Measurements from ENCODE around the gene EARS2. TPM values are rescaled to one million over a fixed set of nuclear protein-coding genes. Genes with fewer than 3 reads are reported as not detected.

The EARS2 gene
- total RNA-seq (10 to 100 TPM; 10.7 to 21.8 (median 19.3) TPM), polyA plus RNA-seq (10 to 100 TPM in 1 of 3 donors, 1 to 10 TPM in 2; 9.8 to 10.0 (median 9.9) TPM)
- long read RNA-seq, donor 1, transcript EARS2-201 (9 exons, 3,961 nt): major isoform, 5 of 7 reads
- long read RNA-seq, donor 1, partial matches to known transcripts: 0 of 7 reads
- long read RNA-seq, donor 1, other reads (novel, unspliced or antisense): 0 of 7 reads
- long read RNA-seq, donor 2, partial matches to known transcripts: 0 of 3 reads
- long read RNA-seq, donor 2, other reads (novel, unspliced or antisense): 0 of 3 reads

DNA sequence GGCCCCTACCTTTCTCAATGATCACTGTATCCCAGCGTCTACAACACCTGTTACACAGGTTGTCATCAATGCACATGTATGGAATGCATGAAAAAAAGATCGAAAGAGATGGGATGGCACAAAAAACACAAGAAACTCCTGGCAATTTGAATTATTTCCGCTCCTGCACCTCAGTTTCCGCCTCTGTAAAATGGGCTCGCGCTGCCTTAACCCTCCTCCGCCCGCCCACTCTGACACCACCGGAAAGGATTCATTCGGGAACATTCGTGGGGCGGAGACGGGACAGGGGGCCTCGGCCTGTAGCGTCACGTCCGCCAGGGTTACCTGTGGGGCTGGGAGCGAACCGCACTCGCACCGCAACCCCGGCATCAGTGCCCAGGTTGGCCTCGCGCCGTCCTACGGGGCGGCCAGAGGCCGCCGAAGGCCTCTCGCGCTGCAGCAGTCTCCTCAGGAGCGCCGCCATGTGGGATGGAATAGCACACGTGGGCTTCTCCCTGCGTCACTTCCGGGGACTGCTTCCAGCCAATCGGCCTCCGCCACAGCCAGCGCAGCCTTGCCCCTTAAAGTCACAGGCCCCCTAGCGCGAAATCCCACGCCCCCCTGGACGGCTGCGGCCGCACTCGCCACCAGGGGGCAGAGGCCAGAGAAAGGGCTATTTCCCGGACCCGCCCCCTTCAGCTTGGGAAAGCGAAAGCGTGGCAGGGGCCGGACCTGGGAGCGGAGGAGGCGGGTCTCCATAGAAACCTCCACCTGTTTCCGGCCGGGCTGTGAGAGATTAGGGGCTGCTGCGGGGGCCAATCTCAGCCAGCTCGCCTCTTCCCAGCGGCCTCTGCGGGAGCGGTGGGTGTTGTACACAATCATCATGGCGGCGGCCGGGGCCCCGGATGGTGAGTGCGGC, at the start of gene EARS2, which contains the start of gene UBFD1:
EARS2 (minus strand) TSS at position 470 of the 898 bp plus-strand sequence; CDS start at position 463, 7 bp downstream.
UBFD1 (plus strand) TSS at position 847 of the 898 bp plus-strand sequence; CDS start at position 863, 16 bp downstream.
- DNase-seq: peak; percentile 99
- Histone ChIP-seq H3K4me1 (peaks cover 20 to 59% (median 41%) of the 10 kb centered on the region in 6 donors), H3K9me3 (no peaks in the 10 kb centered on the region), H3K36me3 (peaks cover 0 to 48% (median 35%) of the 10 kb centered on the region in 6 donors), H3K27me3 (replicated peaks in 1 of 7) (no peaks in the 10 kb centered on the region), H3K4me3 (peak within 1 kb of the TSS; percentile 85 to 100 (median 94)), H3K27ac (peak within 1 kb of the TSS; percentile 80 to 93 (median 90))
- intact Hi-C loops (cut with DNase I; ENCODE audit: low total_unique reads): loop anchor here (5.0 to 10.0 kb wide), 2 partner anchors 35 to 52 kb away; no protein-coding TSS in a partner anchor
- WGBS, 5 donors: 1 to 3% (median 2%) methylated on average over 20 to 65 of the region's 65 CpGs
- TF ChIP-seq POLR2A (IDR thresholded peaks at IDR 0.05) (no peak), POLR2AphosphoS5 (IDR thresholded peaks at IDR 0.05) (peak; percentile 84 to 93 (median 90))
- TF ChIP-seq, protein P1, sequence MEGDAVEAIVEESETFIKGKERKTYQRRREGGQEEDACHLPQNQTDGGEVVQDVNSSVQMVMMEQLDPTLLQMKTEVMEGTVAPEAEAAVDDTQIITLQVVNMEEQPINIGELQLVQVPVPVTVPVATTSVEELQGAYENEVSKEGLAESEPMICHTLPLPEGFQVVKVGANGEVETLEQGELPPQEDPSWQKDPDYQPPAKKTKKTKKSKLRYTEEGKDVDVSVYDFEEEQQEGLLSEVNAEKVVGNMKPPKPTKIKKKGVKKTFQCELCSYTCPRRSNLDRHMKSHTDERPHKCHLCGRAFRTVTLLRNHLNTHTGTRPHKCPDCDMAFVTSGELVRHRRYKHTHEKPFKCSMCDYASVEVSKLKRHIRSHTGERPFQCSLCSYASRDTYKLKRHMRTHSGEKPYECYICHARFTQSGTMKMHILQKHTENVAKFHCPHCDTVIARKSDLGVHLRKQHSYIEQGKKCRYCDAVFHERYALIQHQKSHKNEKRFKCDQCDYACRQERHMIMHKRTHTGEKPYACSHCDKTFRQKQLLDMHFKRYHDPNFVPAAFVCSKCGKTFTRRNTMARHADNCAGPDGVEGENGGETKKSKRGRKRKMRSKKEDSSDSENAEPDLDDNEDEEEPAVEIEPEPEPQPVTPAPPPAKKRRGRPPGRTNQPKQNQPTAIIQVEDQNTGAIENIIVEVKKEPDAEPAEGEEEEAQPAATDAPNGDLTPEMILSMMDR (IDR thresholded peaks at IDR 0.05 in 8 of 11, conservative IDR thresholded peaks at IDR 0.05 in 3 of 11): peak; percentile 97 to 100 (median 99)

DNA sequence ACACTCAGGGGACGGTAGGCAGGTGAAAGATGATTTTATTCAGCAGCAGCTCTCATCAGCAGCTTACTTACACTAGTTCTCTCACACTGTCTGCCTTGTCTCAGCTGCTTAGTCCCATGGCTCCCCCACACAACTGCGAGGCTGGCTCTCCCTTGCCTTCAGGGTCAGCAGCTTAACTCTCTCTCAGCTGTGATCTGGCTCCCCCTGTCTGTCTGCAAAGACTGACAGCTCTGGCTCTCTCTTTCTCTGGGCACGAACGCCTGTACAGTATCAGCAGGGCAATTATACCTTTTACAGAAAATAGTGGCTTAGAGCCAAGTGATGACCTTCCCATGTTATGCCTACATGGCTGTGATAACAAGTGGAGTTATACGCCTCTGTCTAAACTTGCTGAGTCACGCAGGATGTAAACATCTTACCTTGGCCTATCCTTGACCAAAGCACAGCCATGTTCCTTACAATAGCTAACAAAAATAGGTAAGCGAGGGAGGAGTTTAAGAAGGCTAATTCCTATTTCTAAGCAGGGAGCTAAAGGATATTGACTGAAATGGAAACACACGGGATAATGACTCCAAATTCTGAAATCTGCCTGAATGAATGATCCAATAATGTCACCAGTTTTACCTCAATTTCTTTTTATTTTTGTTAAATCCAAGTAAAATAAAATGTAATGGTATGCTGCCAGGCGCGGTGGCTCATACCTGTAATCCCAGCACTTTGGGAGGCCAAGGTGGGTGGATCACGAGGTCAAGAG, 40.0 kb upstream of the EARS2 start:
- intact Hi-C loops (cut with DNase I; ENCODE audit: low total_unique reads): loop anchor here (10.0 kb wide), 1 partner anchor 92 kb away; no protein-coding TSS in a partner anchor
- H3K4me1 ChIP-seq: peaks cover 15 to 51% (median 37%) of the 10 kb centered on the region in 6 donors
- TF ChIP-seq, protein P1 (IDR thresholded peaks at IDR 0.05 in 8 of 11, conservative IDR thresholded peaks at IDR 0.05 in 3 of 11): peak in 7 of 11 experiments; percentile 19 to 52 (median 27)
- TF ChIP-seq POLR2AphosphoS5 (IDR thresholded peaks at IDR 0.05) (peak in 2 of 3 donors; percentile 17 to 25), POLR2A (IDR thresholded peaks at IDR 0.05) (no peak)
- peak overlapping the region in 6 of 8 donors; percentile 59 to 88 (median 85) for H3K27ac ChIP-seq
- DNase-seq: peak; percentile 78
- no peaks in the 10 kb centered on the region for H3K9me3 ChIP-seq
- 64 to 80% (median 69%) methylated on average over 11 of the region's 11 CpGs for WGBS, 5 donors
- peak overlapping the region in 3 of 8 donors; percentile 90 to 99 (median 98) for H3K4me3 ChIP-seq
- H3K36me3 ChIP-seq: peaks cover 0 to 46% (median 22%) of the 10 kb centered on the region in 6 donors
- H3K27me3 ChIP-seq (replicated peaks in 1 of 7): no peaks in the 10 kb centered on the region

DNA sequence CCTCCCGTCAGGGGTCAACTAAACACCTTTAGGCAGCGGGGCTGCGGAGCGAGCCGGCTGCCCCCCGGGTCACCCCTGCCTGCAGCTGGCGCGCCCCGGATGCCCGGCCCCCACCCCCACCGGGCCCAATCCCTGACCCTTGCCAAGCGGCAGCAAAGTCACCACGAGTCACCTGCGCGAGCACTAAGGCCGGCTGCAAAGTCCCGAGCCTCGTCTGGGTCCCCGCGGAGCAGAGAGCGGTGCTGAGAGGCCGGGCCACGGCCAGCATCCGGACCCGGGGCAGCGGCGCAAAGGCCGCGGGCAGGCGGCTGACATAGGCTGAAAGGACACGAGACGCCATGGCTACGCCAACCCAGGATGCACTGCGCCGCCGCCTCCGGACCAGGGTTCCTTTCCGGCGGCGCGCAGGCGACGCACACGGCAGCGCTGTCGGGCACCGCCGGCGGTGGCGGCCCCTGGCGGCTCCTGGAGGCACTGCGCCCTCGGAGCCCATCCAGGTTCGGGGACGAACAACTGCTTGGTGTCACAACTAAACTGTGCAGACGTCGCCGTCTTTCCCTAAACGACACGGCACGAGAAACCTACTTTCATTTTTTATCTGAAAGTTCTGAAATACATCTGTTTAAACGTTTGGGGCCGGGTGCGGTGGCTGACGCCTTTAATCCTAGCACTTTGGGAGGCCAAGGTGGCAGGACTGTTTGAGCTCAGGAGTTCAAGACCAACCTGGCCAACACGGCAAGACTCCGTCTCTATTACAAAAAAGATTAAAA, 39.0 kb upstream of the EARS2 start, which contains the start of gene NDUFAB1:
NDUFAB1 (minus strand) TSS at position 366 of the 770 bp plus-strand sequence; CDS start at position 340, 26 bp downstream.
- Histone ChIP-seq H3K36me3 (peaks cover 0 to 46% (median 26%) of the 10 kb centered on the region in 6 donors), H3K4me1 (peaks cover 15 to 61% (median 37%) of the 10 kb centered on the region in 6 donors), H3K27ac (peak within 1 kb of the TSS; percentile 59 to 88 (median 85)), H3K4me3 (peak within 1 kb of the TSS; percentile 89 to 99 (median 95)), H3K9me3 (no peaks in the 10 kb centered on the region), H3K27me3 (replicated peaks in 1 of 7) (no peaks in the 10 kb centered on the region)
- WGBS, 5 donors: 2 to 6% (median 2%) methylated on average over 13 to 67 of the region's 67 CpGs
- TF ChIP-seq POLR2AphosphoS5 (IDR thresholded peaks at IDR 0.05) (peak; percentile 82 to 93 (median 89)), POLR2A (IDR thresholded peaks at IDR 0.05) (peak in 1 of 3 donors; percentile 9)
- TF ChIP-seq, protein P1 (IDR thresholded peaks at IDR 0.05 in 8 of 11, conservative IDR thresholded peaks at IDR 0.05 in 3 of 11): peak; percentile 99 to 100 (median 100)
- DNase-seq: peak; percentile 99
- intact Hi-C loops (cut with DNase I; ENCODE audit: low total_unique reads): loop anchor here (10.0 kb wide), 1 partner anchor 91 kb away; no protein-coding TSS in a partner anchor
